ENCODE measurements around the gene TSPAN32.

TSPAN32 gene

GRCh38 chr11:2316169-2316962, 14.6 kb downstream of the TSPAN32 start:
- H3K9ac ChIP-seq (ENCODE audit: low read length), result no peak overlapping the region

GRCh38 chr11:2316963-2317244, 15.1 kb downstream of the TSPAN32 start:
- Histone ChIP-seq H3K9ac (ENCODE audit: low read length) (no peak overlapping the region), H3K27me3 (ENCODE audit: low read depth, low read length) (no peaks in the 10 kb centered on the region), H3K79me2 (ENCODE audit: low read length) (no peaks in the 10 kb centered on the region), H3K4me2 (ENCODE audit: low read length) (no peak overlapping the region), H3K4me3 (ENCODE audit: low read length) (no peak overlapping the region), H3K9me3 (ENCODE audit: insufficient read depth, low read length) (no peaks in the 10 kb centered on the region), H3K4me1 (ENCODE audit: low read length) (no peaks in the 10 kb centered on the region), H2AFZ (ENCODE audit: low read depth, low read length) (no peak overlapping the region), H4K20me1 (ENCODE audit: insufficient read depth, low read length) (no peaks in the 10 kb centered on the region), H3K36me3 (replicated peaks; ENCODE audit: low read depth, low read length) (no peaks in the 10 kb centered on the region), H3K27ac (ENCODE audit: low read length) (no peak overlapping the region)
- TF ChIP-seq CTCF (IDR thresholded peaks at IDR 0.05; ENCODE audit: low read depth, low read length), result no peak
- no peak for TF ChIP-seq EZH2phosphoT487 (IDR thresholded peaks at IDR 0.05; ENCODE audit: low read depth)

More at GRCh38 chr11:2316169-2316962, 14.6 kb downstream of the TSPAN32 start:
- Histone ChIP-seq H3K4me2 (ENCODE audit: low read length) (no peak overlapping the region), H2AFZ (ENCODE audit: low read depth, low read length) (no peak overlapping the region), H3K79me2 (ENCODE audit: low read length) (no peaks in the 10 kb centered on the region), H3K9me3 (ENCODE audit: insufficient read depth, low read length) (no peaks in the 10 kb centered on the region), H3K4me1 (ENCODE audit: low read length) (no peaks in the 10 kb centered on the region), H3K27me3 (ENCODE audit: low read depth, low read length) (no peaks in the 10 kb centered on the region), H3K36me3 (replicated peaks; ENCODE audit: low read depth, low read length) (no peaks in the 10 kb centered on the region), H3K27ac (ENCODE audit: low read length) (no peak overlapping the region), H3K4me3 (ENCODE audit: low read length) (no peak overlapping the region), H4K20me1 (ENCODE audit: insufficient read depth, low read length) (no peaks in the 10 kb centered on the region)
- TF ChIP-seq EZH2phosphoT487 (IDR thresholded peaks at IDR 0.05; ENCODE audit: low read depth) (no peak), CTCF (IDR thresholded peaks at IDR 0.05; ENCODE audit: low read depth, low read length) (no peak)

- Histone ChIP-seq H3K27me3 (ENCODE audit: low read depth, low read length) (no peaks in the 10 kb centered on the region), H4K20me1 (ENCODE audit: insufficient read depth, low read length) (no peaks in the 10 kb centered on the region), H3K4me3 (ENCODE audit: low read length) (no peak overlapping the region), H3K79me2 (ENCODE audit: low read length) (no peaks in the 10 kb centered on the region), H2AFZ (ENCODE audit: low read depth, low read length) (no peak overlapping the region), H3K9me3 (ENCODE audit: insufficient read depth, low read length) (no peaks in the 10 kb centered on the region), H3K9ac (ENCODE audit: low read length) (no peak overlapping the region), H3K4me1 (ENCODE audit: low read length) (no peaks in the 10 kb centered on the region), H3K27ac (ENCODE audit: low read length) (no peak overlapping the region), H3K36me3 (replicated peaks; ENCODE audit: low read depth, low read length) (no peaks in the 10 kb centered on the region), H3K4me2 (ENCODE audit: low read length) (no peak overlapping the region)
- TF ChIP-seq EZH2phosphoT487 (IDR thresholded peaks at IDR 0.05; ENCODE audit: low read depth), result no peak
- TF ChIP-seq CTCF (IDR thresholded peaks at IDR 0.05; ENCODE audit: low read depth, low read length), result no peak
Measured at GRCh38 chr11:2317354-2318050, 15.7 kb downstream of the TSPAN32 start.

GRCh38 chr11:2318123-2318522, 16.3 kb downstream of the TSPAN32 start:
- Histone ChIP-seq H2AFZ (ENCODE audit: low read depth, low read length) (no peak overlapping the region), H3K9me3 (ENCODE audit: insufficient read depth, low read length) (no peaks in the 10 kb centered on the region), H3K4me1 (ENCODE audit: low read length) (no peaks in the 10 kb centered on the region), H3K9ac (ENCODE audit: low read length) (no peak overlapping the region), H3K4me3 (ENCODE audit: low read length) (no peak overlapping the region), H3K27ac (ENCODE audit: low read length) (no peak overlapping the region), H3K36me3 (replicated peaks; ENCODE audit: low read depth, low read length) (no peaks in the 10 kb centered on the region), H4K20me1 (ENCODE audit: insufficient read depth, low read length) (no peaks in the 10 kb centered on the region), H3K79me2 (ENCODE audit: low read length) (no peaks in the 10 kb centered on the region), H3K4me2 (ENCODE audit: low read length) (no peak overlapping the region), H3K27me3 (ENCODE audit: low read depth, low read length) (no peaks in the 10 kb centered on the region)
- no peak for TF ChIP-seq CTCF (IDR thresholded peaks at IDR 0.05; ENCODE audit: low read depth, low read length)
- TF ChIP-seq EZH2phosphoT487 (IDR thresholded peaks at IDR 0.05; ENCODE audit: low read depth), result no peak

Measured in OCI-LY3 (cell line).